CD4-positive, alpha-beta T cell (primary cell): Measurements from ENCODE around the gene FAM114A2. TPM values are rescaled to one million over a fixed set of nuclear protein-coding genes. Genes with fewer than 3 reads are reported as not detected.
A peak's percentile ranks its signal among the peaks of the same experiment; 100 is the strongest.

Experiments
- ATAC-seq: fragments of 200-7000 bp; cut with Tn5 transposase; one replicate; pipeline ENCODE4 v1.10.0; 2022; ENCODE audit warnings: mild to moderate bottlenecking; ENCODE audit not compliant: poor library complexity
- CTCF ChIA-PET: fragments of 350-600 bp; sonication (Branson Sonifier 250); formaldehyde crosslinking; loops from one replicate; lab custom pipeline; 2021; ENCODE audit warnings: antibody characterized with exemption, inconsistent platforms; lab: Charles Lee
- POLR2A ChIA-PET: fragments of 350-600 bp; sonication (Branson Sonifier 250); formaldehyde crosslinking; loops from one replicate; lab custom pipeline; 2021; ENCODE audit warnings: antibody characterized with exemption, inconsistent platforms; lab: Charles Lee
- DNase-seq, 14 experiments: peaks; one replicate each; pipeline ENCODE4 v3.0.0-alpha.2; 2013 to 2020; ENCODE audit warnings: mixed read lengths in 2 of 14
- H3K27ac ChIP-seq, 2 donors: one replicate each; pipeline versions ENCODE4 v1.5.1 to v1.7.0; 2013; ENCODE audit warnings: low read length in 2 of 2, low read depth in 1 of 2, mild to moderate bottlenecking in 1 of 2
- H3K27me3 ChIP-seq, 2 experiments: 1 replicate in 1 of 2; 2 replicates in 1 of 2; pipeline versions ENCODE4 v1.6.1 to v1.7.0; 2013; ENCODE audit warnings: low read length in 2 of 2, control low read depth in 1 of 2, mild to moderate bottlenecking in 1 of 2, moderate library complexity in 1 of 2; ENCODE audit not compliant: insufficient read depth in 2 of 2, control insufficient read depth in 1 of 2
- H3K36me3 ChIP-seq: one replicate; pipeline ENCODE4 v1.6.1; 2013; ENCODE audit warnings: low read length, control low read depth; ENCODE audit not compliant: insufficient read depth
- H3K4me1 ChIP-seq: one replicate; pipeline ENCODE4 v1.6.1; 2013; ENCODE audit warnings: low read length, control low read depth; ENCODE audit not compliant: insufficient read depth
- H3K4me3 ChIP-seq: one replicate; pipeline ENCODE4 v1.5.1; 2013; ENCODE audit warnings: mild to moderate bottlenecking, low read length, moderate library complexity
- H3K9me3 ChIP-seq, 2 experiments: 1 replicate in 1 of 2; 2 replicates in 1 of 2; pipeline versions ENCODE4 v1.6.1 to v1.7.0; 2013; ENCODE audit warnings: low read length in 2 of 2, mild to moderate bottlenecking in 2 of 2, control low read depth in 1 of 2, moderate library complexity in 1 of 2; ENCODE audit not compliant: control insufficient read depth in 1 of 2, insufficient read depth in 1 of 2
- H3K27ac Mint-ChIP-seq: one replicate; pipeline ENCODE4 v1.8.0; 2020; ENCODE audit warnings: mixed read lengths
- H3K27me3 Mint-ChIP-seq: one replicate; pipeline ENCODE4 v1.8.0; 2021; ENCODE audit warnings: mixed read lengths
- H3K36me3 Mint-ChIP-seq: one replicate; pipeline ENCODE4 v1.8.0; 2021; ENCODE audit warnings: low read depth, mixed read lengths
- H3K4me1 Mint-ChIP-seq: one replicate; pipeline ENCODE4 v1.8.0; 2021; ENCODE audit warnings: low read depth, mixed read lengths
- H3K4me3 Mint-ChIP-seq: one replicate; pipeline ENCODE4 v1.8.0; 2020; ENCODE audit warnings: mild to moderate bottlenecking, mixed read lengths
- H3K9me3 Mint-ChIP-seq: one replicate; pipeline ENCODE4 v1.8.0; 2020; ENCODE audit warnings: mixed read lengths
- intact Hi-C, 2 experiments: fragments of 100-400 bp; cut with DNase I in 1 of 2; cut with micrococcal nuclease in 1 of 2; formaldehyde crosslinking; loops; one replicate each; pipeline versions ENCODE4 v1.15.1 to v1.9.0; 2023 to 2025; cut with DNase I, micrococcal nuclease
- total RNA-seq, 174 experiments: library from RNA in 2 of 174; stranded (reverse) in 2 of 174; gene quantifications; one replicate each; pipeline ENCODE4 v1.2.3 and lab custom pipeline; 2021 to 2026
- TF ChIP-seq, protein P1 (sequence below): fragments of 200-600 bp; IDR thresholded peaks from one replicate; pipeline ENCODE4 v1.8.0; 2022; ENCODE audit warnings: antibody characterized with exemption, mild to moderate bottlenecking

The FAM114A2 gene
- total RNA-seq, 2 experiments from 2014 or later = 21.9 to 23.3 TPM

GRCh38 chr5:154038261-154038706, 426 bp downstream of the FAM114A2 start:
- ATAC-seq (peak; percentile 39), DNase-seq (peak in 11 of 14 experiments; percentile 4 to 67 (median 21))
- CTCF ChIA-PET = interaction anchor here (1.0 kb wide), 2 partner anchors 10 to 367 kb away, joined by 3 read pairs; no protein-coding TSS in a partner anchor
- Mint-ChIP-seq H3K36me3 (peaks cover 37% of the 10 kb centered on the region), H3K4me1 (peaks cover 68% of the 10 kb centered on the region), H3K27me3 (no peaks in the 10 kb centered on the region), H3K27ac (peak overlapping the region; percentile 98), H3K9me3 (no peaks in the 10 kb centered on the region), H3K4me3 (peak overlapping the region; percentile 99)
- peak overlapping the region; percentile 92 for H3K4me3 ChIP-seq
- intact Hi-C loops = loop anchor here in 1 of 2 experiments (2.0 to 5.0 kb wide), 3 partner anchors 149 to 824 kb away; partner anchors contain the start of gene SAP30L
- H3K36me3 ChIP-seq = no peaks in the 10 kb centered on the region
- H3K27me3 ChIP-seq = no peaks in the 10 kb centered on the region
- peak overlapping the region; percentile 69 to 91 for H3K27ac ChIP-seq
- POLR2A ChIA-PET = interaction anchor here (0.8 to 2.2 kb wide), 14 partner anchors 10 to 900 kb away, joined by 3 to 51 read pairs (median 5); partner anchors contain the start of genes CNOT8, GALNT10 and GEMIN5
- H3K9me3 ChIP-seq = no peaks in the 10 kb centered on the region
- peaks cover 13% of the 10 kb centered on the region for H3K4me1 ChIP-seq
- TF ChIP-seq, protein P1, sequence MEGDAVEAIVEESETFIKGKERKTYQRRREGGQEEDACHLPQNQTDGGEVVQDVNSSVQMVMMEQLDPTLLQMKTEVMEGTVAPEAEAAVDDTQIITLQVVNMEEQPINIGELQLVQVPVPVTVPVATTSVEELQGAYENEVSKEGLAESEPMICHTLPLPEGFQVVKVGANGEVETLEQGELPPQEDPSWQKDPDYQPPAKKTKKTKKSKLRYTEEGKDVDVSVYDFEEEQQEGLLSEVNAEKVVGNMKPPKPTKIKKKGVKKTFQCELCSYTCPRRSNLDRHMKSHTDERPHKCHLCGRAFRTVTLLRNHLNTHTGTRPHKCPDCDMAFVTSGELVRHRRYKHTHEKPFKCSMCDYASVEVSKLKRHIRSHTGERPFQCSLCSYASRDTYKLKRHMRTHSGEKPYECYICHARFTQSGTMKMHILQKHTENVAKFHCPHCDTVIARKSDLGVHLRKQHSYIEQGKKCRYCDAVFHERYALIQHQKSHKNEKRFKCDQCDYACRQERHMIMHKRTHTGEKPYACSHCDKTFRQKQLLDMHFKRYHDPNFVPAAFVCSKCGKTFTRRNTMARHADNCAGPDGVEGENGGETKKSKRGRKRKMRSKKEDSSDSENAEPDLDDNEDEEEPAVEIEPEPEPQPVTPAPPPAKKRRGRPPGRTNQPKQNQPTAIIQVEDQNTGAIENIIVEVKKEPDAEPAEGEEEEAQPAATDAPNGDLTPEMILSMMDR = no peak

DNA sequence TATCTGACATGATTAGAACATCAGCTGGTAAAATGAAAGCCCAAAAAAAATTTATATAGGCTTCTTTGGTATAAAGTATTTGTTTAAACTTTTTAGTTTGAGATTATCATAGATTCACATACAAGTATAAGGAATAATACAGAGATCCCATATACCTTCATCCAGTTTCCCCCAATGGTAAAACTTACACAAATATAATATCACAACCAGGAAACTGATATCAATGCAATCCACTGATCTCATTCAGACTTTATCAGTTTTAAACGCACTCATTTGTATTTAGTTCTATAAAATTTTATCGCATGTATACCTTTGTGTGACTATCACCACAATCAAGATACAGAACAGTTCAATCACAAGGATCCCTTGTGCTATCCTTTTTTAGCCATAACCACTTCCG, 3.8 kb downstream of the FAM114A2 start:
- TF ChIP-seq, protein P1 = no peak
- Histone ChIP-seq H3K27me3 (no peaks in the 10 kb centered on the region), H3K4me1 (peaks cover 13% of the 10 kb centered on the region), H3K27ac (no peak overlapping the region), H3K36me3 (peaks cover 13% of the 10 kb centered on the region), H3K4me3 (no peak overlapping the region), H3K9me3 (no peaks in the 10 kb centered on the region)
- intact Hi-C loops = loop anchor here in 1 of 2 experiments (5.0 kb wide), 2 partner anchors 152 to 827 kb away; no protein-coding TSS in a partner anchor
- POLR2A ChIA-PET = no interaction called here
- H3K27me3 Mint-ChIP-seq = no peaks in the 10 kb centered on the region
- no peak overlapping the region for H3K4me3 Mint-ChIP-seq
- H3K9me3 Mint-ChIP-seq = no peaks in the 10 kb centered on the region
- CTCF ChIA-PET = no interaction called here
- ATAC-seq (no peak), DNase-seq (no peak)
- H3K4me1 Mint-ChIP-seq = peaks cover 40% of the 10 kb centered on the region
- H3K36me3 Mint-ChIP-seq = peaks cover 52% of the 10 kb centered on the region
- H3K27ac Mint-ChIP-seq = no peak overlapping the region

GRCh38 chr5:154031937-154032489, 6.7 kb downstream of the FAM114A2 start:
- DNase-seq (no peak), ATAC-seq (no peak)
- no peak overlapping the region for H3K27ac Mint-ChIP-seq
- POLR2A ChIA-PET = no interaction called here
- H3K36me3 Mint-ChIP-seq = peaks cover 59% of the 10 kb centered on the region
- TF ChIP-seq, protein P1 = no peak
- intact Hi-C loops = no loop called here
- H3K27me3 ChIP-seq = no peaks in the 10 kb centered on the region
- no peaks in the 10 kb centered on the region for H3K4me1 ChIP-seq
- CTCF ChIA-PET = no interaction called here
- H3K4me3 ChIP-seq = no peak overlapping the region
- no peaks in the 10 kb centered on the region for H3K9me3 ChIP-seq
- H3K4me1 Mint-ChIP-seq = peaks cover 12% of the 10 kb centered on the region
- H3K4me3 Mint-ChIP-seq = no peak overlapping the region
- H3K36me3 ChIP-seq = peaks cover 25% of the 10 kb centered on the region
- H3K9me3 Mint-ChIP-seq = no peaks in the 10 kb centered on the region
- no peaks in the 10 kb centered on the region for H3K27me3 Mint-ChIP-seq
- H3K27ac ChIP-seq = no peak overlapping the region
